Testis (tissue), 2 donors: ENCODE results near the gene DNA2.

Source experiments
- POLR2A ChIP-seq: fragments of 450-650 bp; IDR thresholded peaks from one replicate; pipeline ENCODE4 v1.6.1; 2017; ENCODE audit warnings: antibody characterized with exemption, mild to moderate bottlenecking, moderate library complexity
- TF ChIP-seq, protein P1 (sequence below), 3 experiments: fragments of 450-650 bp in 2 of 3; fragments of 200-600 bp in 1 of 3; sonication (generic) in 1 of 3; IDR thresholded peaks; one replicate each; pipeline ENCODE4 v1.5.1; 2016 to 2019; ENCODE audit warnings: antibody characterized with exemption in 3 of 3, mild to moderate bottlenecking in 2 of 3, moderate library complexity in 1 of 3

DNA sequence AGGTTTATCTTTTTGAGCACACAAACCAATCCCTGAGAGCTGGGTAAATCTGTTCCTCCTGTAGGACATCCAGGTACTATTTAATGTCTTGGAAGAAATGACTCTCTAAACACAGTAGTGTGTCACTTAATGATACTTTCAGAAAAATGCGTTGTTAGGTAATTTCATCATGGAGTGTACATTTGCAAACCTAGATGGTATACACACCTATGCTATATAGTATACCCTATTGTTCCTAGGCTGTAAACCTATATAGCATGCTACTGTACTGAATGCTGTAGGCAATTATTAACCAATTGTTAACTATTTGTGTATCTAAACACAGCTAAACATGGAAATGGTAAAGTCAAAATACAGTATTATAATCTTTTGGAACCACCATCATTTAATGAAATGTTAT lies 74.8 kb downstream of the DNA2 start:
- TF ChIP-seq, protein P1, sequence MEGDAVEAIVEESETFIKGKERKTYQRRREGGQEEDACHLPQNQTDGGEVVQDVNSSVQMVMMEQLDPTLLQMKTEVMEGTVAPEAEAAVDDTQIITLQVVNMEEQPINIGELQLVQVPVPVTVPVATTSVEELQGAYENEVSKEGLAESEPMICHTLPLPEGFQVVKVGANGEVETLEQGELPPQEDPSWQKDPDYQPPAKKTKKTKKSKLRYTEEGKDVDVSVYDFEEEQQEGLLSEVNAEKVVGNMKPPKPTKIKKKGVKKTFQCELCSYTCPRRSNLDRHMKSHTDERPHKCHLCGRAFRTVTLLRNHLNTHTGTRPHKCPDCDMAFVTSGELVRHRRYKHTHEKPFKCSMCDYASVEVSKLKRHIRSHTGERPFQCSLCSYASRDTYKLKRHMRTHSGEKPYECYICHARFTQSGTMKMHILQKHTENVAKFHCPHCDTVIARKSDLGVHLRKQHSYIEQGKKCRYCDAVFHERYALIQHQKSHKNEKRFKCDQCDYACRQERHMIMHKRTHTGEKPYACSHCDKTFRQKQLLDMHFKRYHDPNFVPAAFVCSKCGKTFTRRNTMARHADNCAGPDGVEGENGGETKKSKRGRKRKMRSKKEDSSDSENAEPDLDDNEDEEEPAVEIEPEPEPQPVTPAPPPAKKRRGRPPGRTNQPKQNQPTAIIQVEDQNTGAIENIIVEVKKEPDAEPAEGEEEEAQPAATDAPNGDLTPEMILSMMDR (IDR thresholded peaks at IDR 0.05), result no peak
- no peak for TF ChIP-seq POLR2A
